Upper lobe of left lung (tissue), 4 donors: ENCODE data around the gene AGA.

Experiments
- EP300 ChIP-seq, 4 donors: sonication (generic); formaldehyde crosslinking; IDR thresholded peaks; one replicate each; pipeline ENCODE4 v1.5.1; 2017; ENCODE audit warnings: antibody characterized with exemption in 4 of 4, control low read depth in 2 of 4
- POLR2A ChIP-seq, 4 donors: fragments of 450-650 bp; IDR thresholded peaks; one replicate each; pipeline ENCODE4 v1.5.1; 2016 to 2017; ENCODE audit warnings: antibody characterized with exemption in 4 of 4, mild to moderate bottlenecking in 2 of 4
- POLR2AphosphoS5 ChIP-seq, 2 donors: sonication (generic); formaldehyde crosslinking; IDR thresholded peaks; one replicate each; pipeline ENCODE4 v1.5.1; 2017; ENCODE audit warnings: antibody characterized with exemption in 2 of 2
- TF ChIP-seq, protein P1 (sequence below), 6 experiments: fragments of 450-650 bp in 4 of 6; fragments of 200-600 bp in 2 of 6; sonication (generic) in 2 of 6; IDR thresholded peaks; one replicate each; pipeline ENCODE4 v1.5.1; 2016 to 2019; ENCODE audit warnings: antibody characterized with exemption in 6 of 6

DNA sequence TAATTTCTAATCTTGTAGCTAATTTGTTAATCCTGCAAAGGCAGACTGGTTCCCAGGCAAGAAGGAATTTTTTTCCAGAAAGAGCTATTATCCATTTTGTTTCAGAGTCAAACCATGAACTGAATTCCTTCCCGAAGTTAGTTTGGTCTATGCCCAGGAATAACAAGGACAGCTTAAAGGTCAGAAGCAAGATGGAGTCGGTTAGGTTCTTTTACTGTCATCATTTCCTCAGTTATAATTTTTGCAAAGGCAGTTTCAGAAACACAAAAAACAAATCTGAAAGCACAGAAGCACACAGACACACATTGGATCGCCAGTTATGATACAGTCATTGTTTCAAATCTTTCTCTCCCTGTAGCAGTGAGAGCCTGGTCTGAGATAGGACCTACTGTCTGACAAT lies 37.9 kb downstream of the AGA start:
- no peak for TF ChIP-seq POLR2AphosphoS5 (IDR thresholded peaks at IDR 0.05)
- TF ChIP-seq, protein P1, sequence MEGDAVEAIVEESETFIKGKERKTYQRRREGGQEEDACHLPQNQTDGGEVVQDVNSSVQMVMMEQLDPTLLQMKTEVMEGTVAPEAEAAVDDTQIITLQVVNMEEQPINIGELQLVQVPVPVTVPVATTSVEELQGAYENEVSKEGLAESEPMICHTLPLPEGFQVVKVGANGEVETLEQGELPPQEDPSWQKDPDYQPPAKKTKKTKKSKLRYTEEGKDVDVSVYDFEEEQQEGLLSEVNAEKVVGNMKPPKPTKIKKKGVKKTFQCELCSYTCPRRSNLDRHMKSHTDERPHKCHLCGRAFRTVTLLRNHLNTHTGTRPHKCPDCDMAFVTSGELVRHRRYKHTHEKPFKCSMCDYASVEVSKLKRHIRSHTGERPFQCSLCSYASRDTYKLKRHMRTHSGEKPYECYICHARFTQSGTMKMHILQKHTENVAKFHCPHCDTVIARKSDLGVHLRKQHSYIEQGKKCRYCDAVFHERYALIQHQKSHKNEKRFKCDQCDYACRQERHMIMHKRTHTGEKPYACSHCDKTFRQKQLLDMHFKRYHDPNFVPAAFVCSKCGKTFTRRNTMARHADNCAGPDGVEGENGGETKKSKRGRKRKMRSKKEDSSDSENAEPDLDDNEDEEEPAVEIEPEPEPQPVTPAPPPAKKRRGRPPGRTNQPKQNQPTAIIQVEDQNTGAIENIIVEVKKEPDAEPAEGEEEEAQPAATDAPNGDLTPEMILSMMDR (IDR thresholded peaks at IDR 0.05), result no peak
- no peak for TF ChIP-seq POLR2A (IDR thresholded peaks at IDR 0.05)
- no peak for TF ChIP-seq EP300 (IDR thresholded peaks at IDR 0.05)
